ENCODE results near the gene LDB2. TPM values are rescaled to one million over a fixed set of nuclear protein-coding genes. Genes with fewer than 3 reads are reported as not detected.

LDB2 gene
- total and polyA plus RNA-seq, 2 of the 8 experiments (the other 6 are each of a cell fraction or from before 2014, with no cell fraction given): 57.0 to 140 TPM

GRCh38 chr4:16505726-16506125 lies 392.7 kb downstream of the LDB2 start (continued):
- no peak for TF ChIP-seq HDAC6 (IDR thresholded peaks at IDR 0.05; ENCODE audit: low read depth, low read length)

Measured in H1 (cell line).